ENCODE measurements around the gene SLC23A2.
"Not testable (repeated sequence)": the region's sequence is repeated elsewhere in the genome, so short reads cannot be mapped to it uniquely, and the experiment has no call there.

SLC23A2 gene

GRCh38 chr20:4926531-4927156 lies 74.7 kb downstream of the SLC23A2 start:
- no peak for DNase-seq

GRCh38 chr20:4925842-4926530 lies 75.3 kb downstream of the SLC23A2 start:
- no peak for DNase-seq

GRCh38 chr20:4924446-4924845 lies 76.9 kb downstream of the SLC23A2 start:
- no peak for DNase-seq

GRCh38 chr20:4924032-4924431 lies 77.3 kb downstream of the SLC23A2 start:
- DNase-seq: no peak

GRCh38 chr20:4922186-4922585 lies 79.1 kb downstream of the SLC23A2 start:
- no peak for DNase-seq

- not testable (repeated sequence) for DNase-seq
Measured at GRCh38 chr20:4921271-4921670, 80.0 kb downstream of the SLC23A2 start.

GRCh38 chr20:4920655-4921054 lies 80.7 kb downstream of the SLC23A2 start:
- DNase-seq: no peak

- no peak for DNase-seq
Measured at GRCh38 chr20:4920131-4920530, 81.2 kb downstream of the SLC23A2 start.

- peak; percentile 7 for DNase-seq
Measured at GRCh38 chr20:4919047-4919704, 82.1 kb downstream of the SLC23A2 start.

GRCh38 chr20:4918473-4918872 lies 82.8 kb downstream of the SLC23A2 start:
- DNase-seq: peak; percentile 33

- DNase-seq: no peak
Measured at GRCh38 chr20:4916971-4917881, 84.1 kb downstream of the SLC23A2 start.

GRCh38 chr20:4913147-4913546 lies 88.2 kb downstream of the SLC23A2 start:
- DNase-seq: no peak

GRCh38 chr20:4912380-4913142 lies 88.7 kb downstream of the SLC23A2 start:
- no peak for DNase-seq

GRCh38 chr20:4910951-4911350 lies 90.4 kb downstream of the SLC23A2 start:
- no peak for DNase-seq

- DNase-seq: no peak
Measured at GRCh38 chr20:4905613-4906012, 95.7 kb downstream of the SLC23A2 start.

- no peak for DNase-seq
Measured at GRCh38 chr20:4905195-4905594, 96.1 kb downstream of the SLC23A2 start.

- no peak for DNase-seq
Measured at GRCh38 chr20:4904127-4904860, 97.0 kb downstream of the SLC23A2 start.

- DNase-seq: no peak
Measured at GRCh38 chr20:4902788-4903187, 98.5 kb downstream of the SLC23A2 start.

- DNase-seq: no peak
Measured at GRCh38 chr20:4901031-4901818, 100.1 kb downstream of the SLC23A2 start.

Measured in RPMI8226 (cell line).